NCI-H146 treated with DMSO at 0.1 percent for 48 hours (cell line): ENCODE measurements around the gene HEY2.
"Not testable (repeated sequence)": the region's sequence is repeated elsewhere in the genome, so short reads cannot be mapped to it uniquely, and the experiment has no call there.

Experiments
- DNase-seq: peaks from one replicate; lab custom pipeline; 2025; ENCODE audit not compliant: unreplicated experiment; lab: John Stamatoyannopoulos, UW

Gene HEY2

GRCh38 chr6:125793863-125794262 is 44.4 kb downstream of the HEY2 start:
- no peak for DNase-seq

GRCh38 chr6:125794342-125795137 is 45.1 kb downstream of the HEY2 start:
- DNase-seq: no peak

DNA sequence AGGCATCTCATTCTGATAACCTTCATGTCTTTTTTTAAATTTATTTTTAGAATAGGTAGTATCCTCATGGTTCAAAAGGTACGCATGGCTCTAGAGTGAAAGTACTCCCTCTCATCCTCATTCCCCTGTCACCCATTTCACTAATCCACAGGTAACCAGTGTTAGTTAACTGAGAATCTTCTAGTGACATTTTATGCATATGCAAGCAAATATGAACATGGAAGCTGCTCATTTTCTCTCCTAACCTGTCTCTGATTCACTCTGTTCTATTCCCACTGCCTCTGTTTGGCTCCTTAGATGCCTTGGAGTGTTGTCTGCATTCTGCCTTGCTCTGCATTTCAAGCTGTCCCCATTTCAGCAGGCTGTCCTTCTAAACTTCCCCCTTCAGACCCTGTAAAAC is 45.9 kb downstream of the HEY2 start:
- DNase-seq: no peak

DNA sequence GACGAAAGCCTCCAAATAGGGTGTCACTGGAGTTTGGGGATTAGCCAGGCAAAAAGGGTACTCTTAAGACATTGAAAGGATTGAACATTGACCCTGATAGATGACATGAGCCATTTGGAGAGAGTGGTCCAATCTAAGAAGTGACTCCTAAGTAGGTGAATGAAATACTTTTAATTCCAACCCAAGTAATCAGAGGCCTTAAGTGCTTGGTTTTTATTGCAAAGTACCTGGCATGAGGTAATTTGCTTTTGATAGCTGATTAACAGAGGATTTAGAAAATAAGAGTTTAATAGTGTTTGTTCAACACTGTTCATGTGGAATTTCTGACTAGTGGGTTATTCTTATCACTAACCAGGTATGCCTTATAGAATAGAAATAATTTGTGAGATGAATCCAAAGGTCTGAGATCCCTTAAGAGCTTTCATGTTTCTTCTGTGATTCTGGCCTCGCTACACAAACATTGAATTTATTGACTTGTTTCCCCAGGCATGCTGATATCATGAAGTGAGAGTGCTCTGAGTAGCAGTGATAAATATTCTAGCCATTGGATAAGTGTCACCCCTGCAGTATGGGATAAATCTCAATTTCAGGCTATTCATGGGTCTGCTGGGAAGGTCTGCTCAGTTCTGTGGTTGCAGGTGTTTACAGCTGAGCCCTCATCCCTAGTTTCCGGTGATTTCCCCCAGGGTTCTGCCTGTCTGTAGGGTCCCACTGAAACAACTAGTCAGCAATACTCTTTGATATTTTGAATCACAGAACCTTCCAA is 47.9 kb downstream of the HEY2 start:
- DNase-seq: no peak

DNA sequence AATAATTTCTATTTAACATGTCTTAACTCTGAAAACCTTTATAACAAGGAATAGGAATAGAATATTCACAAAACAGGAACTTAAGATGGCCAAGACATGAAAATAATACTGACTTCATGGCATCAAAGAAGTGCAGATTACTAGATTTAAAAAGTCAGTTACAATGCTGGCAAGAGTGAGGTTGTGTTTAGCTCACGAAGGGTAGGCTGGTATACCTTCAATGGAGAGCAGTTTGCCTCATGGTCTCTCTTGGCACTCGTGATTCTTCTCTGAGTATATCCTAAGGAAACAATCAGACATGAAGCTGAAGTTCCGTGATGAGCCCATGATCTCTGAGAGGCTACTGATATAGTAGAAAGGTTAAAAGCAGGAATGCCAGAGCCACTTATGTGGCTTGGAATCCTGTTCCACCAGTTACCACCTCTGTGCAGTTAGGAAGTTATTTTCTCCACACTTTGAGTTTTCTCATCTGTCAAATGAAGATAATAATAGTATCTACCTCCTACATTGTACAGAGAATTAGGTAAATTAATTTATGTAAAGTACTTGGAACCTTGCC is 48.5 kb downstream of the HEY2 start:
- DNase-seq: no peak

DNA sequence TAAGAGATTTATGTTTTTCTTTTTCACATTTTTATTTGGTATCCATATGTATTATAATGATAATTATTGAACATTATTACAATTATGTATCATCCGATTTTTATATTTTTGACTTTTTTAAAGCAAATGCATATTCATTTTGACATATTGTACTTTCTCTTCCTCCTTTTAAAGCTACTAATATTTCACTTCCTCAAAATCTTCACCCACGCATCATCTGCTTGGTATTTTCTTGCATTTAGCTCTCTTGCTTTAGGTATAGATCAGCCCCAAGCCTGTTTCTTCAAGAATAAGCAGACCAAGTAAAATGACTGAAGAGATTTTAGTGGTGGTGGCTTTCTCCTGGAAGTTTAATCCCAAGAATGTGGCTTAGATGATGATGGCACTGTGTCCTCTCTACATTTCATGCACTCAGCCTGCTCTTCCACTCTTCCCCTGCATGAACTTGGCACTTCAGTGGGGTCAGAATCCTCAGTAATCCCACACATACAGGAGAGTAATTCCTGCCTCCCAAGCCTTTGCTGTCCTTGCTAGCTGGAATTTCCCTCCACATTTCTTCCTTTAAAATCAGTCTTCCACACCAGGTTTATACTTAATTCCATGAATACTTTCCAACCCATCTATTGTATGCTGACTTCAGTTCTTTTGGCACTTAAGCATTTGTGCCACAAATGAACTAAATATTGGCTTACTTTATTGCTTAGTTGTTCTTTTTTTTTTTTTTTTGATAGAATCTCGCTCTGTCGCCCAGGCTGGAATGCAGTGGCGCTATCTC is 49.5 kb downstream of the HEY2 start:
- DNase-seq: no peak

GRCh38 chr6:125802383-125802782 is 53.0 kb downstream of the HEY2 start:
- DNase-seq: no peak

- DNase-seq: no peak
Observed at GRCh38 chr6:125802943-125803377, 53.5 kb downstream of the HEY2 start.

GRCh38 chr6:125804264-125804663 is 54.8 kb downstream of the HEY2 start:
- DNase-seq: no peak

DNA sequence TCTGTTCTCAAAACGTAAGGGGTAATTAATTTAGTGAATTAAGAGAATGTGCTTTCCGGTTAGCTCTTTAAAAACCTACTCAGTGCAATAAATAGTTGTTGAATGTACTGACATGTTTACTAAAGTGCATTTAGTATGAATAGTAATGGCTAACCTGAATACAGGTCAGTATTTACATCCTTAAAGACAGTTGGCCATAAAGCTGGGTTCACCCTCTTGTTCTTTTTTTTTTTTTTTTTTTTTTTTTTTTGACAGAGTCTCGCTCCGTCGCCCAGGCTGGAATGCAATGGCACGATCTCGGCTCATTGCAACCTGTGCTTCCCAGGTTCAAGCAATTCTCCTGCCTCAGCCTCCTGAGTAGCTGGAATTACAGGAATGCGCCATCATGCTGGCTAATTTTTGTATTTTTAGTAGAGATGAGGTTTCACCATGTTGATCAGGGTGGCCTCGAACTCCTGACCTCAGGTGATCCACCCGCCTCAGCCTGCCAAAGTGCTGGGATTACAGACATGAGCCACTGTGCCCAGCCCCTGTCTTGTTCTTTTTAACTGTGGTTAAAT is 55.5 kb downstream of the HEY2 start:
- DNase-seq: not testable (repeated sequence)

GRCh38 chr6:125806813-125807212 is 57.4 kb downstream of the HEY2 start:
- DNase-seq: no peak

DNA sequence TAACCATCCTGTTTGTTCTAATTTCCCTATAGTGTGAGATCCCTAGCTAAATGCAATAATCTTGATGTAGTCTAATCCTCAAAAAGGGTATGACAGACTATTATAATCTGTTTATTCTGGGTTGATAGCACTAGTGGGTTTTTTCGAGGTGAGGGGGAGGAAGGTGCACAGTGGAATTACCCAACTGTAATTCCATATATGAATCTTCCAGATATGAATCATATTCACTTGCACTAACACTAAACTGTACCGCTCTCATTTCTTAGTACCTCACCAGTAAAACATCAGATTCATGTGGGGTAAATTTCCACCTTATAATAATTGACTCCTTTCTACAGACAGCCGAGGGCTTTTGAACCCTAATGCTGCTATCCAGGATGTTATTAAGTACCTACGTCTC is 57.9 kb downstream of the HEY2 start:
- no peak for DNase-seq

DNA sequence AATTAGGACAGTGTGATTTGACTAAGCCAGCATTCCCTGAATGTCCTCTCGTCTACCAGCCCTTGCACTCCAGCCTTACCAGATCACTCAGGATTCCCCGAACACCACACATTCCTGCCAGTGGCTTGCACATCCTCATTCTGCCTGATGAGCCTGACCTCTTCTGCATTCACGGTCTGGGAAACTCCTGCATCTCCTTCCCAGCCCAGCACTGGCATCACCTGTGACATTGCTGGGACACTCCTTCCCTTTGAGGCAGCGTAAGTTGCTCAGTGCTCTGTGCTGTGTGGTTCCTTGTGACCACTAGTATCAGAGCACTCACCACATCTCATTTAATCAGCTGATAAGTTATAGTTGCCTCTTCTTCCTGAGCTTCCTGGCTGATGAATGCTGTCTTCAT is 58.6 kb downstream of the HEY2 start:
- no peak for DNase-seq

DNA sequence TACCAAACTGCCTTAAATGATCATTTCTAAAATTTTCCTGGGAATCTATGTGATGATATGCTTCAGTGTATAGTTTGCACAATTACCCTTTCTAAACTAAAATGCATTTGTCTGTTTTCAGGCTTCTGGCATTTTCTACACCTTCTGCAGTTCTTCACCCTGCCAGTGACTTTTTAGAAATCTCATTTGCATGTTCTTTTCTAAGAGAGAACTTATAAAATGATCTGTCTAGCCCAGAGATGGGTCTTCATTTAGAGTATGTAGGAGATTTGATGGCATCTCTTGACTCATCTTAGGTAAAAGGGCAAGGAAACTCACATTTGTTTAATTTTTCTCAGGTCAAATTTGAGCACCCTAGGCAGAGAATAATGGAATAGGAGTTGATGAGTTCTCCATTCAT is 59.2 kb downstream of the HEY2 start:
- DNase-seq: no peak

DNA sequence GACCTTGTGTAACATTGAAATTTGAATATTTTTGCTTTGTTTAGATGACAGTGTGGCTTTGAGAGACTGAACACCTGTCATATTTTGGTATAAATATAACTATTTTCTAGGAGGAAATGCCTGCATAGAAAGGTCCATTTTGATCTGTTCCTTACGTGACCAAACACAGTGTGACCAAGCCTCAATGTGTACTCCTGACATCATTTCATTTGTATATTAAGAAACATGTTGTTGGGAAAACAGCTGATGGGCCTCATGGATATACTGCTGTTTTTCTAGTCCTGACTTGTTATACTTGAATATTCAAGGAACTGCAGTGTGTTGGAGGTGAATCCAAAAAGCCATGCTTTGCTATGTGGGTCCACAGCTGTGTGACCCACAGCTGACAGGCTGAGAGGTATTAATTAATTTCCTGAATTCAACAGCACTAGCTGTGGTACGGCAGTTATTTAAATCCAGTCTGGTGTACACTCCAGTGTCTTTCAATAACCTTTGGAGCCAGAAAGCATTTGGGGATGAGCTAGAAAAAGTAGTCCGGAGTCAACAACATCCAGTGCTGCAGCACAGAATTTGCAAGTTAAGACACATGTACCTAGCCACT is 60.2 kb downstream of the HEY2 start:
- DNase-seq: no peak

DNA sequence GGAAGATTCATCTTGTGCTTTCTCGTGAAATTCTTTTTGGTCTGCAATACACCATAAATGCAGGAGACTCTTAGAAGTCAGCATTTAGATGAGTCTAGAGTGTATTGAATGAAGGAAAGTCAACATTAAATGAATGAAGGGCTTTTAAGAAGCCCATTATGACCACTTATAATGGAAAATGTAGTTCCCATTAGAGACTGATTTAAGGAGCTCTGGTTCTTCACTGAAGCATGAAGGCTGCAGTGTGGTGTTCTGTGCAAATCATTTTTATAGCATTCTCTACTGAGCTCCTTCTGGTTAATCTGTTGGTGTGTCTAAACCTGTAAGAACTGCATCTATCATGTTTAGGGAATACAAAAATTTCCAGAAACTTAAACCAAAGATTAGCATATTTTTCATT is 61.0 kb downstream of the HEY2 start:
- peak; percentile 56 for DNase-seq
